ENCODE measurements around the gene THBS4. TPM values are rescaled to one million over a fixed set of nuclear protein-coding genes. Genes with fewer than 3 reads are reported as not detected.

Gene THBS4
- total RNA-seq, 1 donor from 2014 or later = 6.1 TPM

DNA sequence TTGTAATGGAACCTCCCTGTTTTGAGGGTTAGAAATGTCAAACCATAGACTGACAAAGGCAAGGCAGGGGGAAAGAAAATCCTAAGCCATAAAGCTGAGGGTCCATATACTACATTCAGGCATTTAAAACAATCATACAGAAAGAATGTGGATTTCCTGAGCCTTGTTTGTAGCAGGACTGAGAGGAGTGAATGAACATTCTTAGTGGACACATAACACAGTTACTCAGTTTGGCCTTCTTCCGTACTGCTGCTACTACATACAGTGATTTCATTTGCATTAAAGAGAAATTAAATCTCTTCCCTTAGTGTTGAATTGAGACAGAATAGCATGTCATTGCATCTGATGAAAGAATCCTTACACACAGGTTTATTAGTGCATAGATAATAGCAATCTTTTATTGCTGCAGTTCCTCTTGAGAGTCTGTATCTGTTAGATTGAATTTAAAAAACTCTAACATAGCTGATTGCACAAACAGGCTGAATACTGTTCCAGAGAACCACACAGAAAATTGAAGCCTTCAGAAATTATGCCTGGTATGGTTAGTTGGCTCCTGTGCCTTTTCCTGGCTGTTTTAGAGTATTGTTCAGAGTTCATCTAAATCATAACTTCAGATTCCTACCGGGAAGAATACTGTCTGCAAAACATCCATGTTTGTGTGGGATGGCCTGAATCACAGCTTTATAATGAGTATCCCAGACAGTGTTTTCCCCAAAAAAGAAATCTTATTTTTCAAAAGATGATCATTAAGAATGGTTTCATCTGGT lies 42.1 kb upstream of the THBS4 start:
- no peak overlapping the region for H3K27ac Mint-ChIP-seq
- no peak overlapping the region for H3K4me3 Mint-ChIP-seq (ENCODE audit: low read depth)
- H3K4me1 Mint-ChIP-seq (ENCODE audit: low read depth) = peaks cover 10% of the 10 kb centered on the region
- H3K9me3 Mint-ChIP-seq (ENCODE audit: low read depth) = peaks cover 2% of the 10 kb centered on the region
- TF ChIP-seq, protein P1, sequence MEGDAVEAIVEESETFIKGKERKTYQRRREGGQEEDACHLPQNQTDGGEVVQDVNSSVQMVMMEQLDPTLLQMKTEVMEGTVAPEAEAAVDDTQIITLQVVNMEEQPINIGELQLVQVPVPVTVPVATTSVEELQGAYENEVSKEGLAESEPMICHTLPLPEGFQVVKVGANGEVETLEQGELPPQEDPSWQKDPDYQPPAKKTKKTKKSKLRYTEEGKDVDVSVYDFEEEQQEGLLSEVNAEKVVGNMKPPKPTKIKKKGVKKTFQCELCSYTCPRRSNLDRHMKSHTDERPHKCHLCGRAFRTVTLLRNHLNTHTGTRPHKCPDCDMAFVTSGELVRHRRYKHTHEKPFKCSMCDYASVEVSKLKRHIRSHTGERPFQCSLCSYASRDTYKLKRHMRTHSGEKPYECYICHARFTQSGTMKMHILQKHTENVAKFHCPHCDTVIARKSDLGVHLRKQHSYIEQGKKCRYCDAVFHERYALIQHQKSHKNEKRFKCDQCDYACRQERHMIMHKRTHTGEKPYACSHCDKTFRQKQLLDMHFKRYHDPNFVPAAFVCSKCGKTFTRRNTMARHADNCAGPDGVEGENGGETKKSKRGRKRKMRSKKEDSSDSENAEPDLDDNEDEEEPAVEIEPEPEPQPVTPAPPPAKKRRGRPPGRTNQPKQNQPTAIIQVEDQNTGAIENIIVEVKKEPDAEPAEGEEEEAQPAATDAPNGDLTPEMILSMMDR (IDR thresholded peaks at IDR 0.05; ENCODE audit: unreplicated experiment) = no peak
- peaks cover 4% of the 10 kb centered on the region for H3K36me3 Mint-ChIP-seq (ENCODE audit: insufficient read depth)
- no peak for DNase-seq (ENCODE audit: low spot score, unreplicated experiment)
- peaks cover 10% of the 10 kb centered on the region for H3K27me3 Mint-ChIP-seq

DNA sequence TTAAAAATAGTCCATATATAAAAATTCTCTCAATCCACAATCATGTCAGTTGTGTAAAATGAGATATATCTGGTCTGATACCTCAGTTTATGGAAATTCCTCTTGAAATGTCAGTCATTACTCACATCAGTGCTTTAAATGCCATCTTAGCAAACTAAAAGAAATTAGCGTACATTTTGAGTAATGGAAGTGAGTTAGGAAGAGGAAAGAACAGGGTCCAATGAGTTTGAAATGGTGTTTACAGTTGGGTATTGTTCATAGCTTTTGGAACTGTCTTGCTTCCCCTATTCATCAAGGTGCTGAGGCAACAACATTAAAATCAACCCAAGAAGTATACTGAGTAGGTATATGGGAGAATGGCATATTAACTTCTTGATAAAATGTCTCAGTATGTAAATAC lies 35.4 kb upstream of the THBS4 start:
- no peak for DNase-seq (ENCODE audit: low spot score, unreplicated experiment)
- H3K9me3 Mint-ChIP-seq (ENCODE audit: low read depth) = no peaks in the 10 kb centered on the region
- H3K36me3 Mint-ChIP-seq (ENCODE audit: insufficient read depth) = no peaks in the 10 kb centered on the region
- peaks cover 6% of the 10 kb centered on the region for H3K27me3 Mint-ChIP-seq
- H3K4me1 Mint-ChIP-seq (ENCODE audit: low read depth) = no peaks in the 10 kb centered on the region
- no peak overlapping the region for H3K4me3 Mint-ChIP-seq (ENCODE audit: low read depth)
- TF ChIP-seq, protein P1 (IDR thresholded peaks at IDR 0.05; ENCODE audit: unreplicated experiment) = no peak
- no peak overlapping the region for H3K27ac Mint-ChIP-seq

DNA sequence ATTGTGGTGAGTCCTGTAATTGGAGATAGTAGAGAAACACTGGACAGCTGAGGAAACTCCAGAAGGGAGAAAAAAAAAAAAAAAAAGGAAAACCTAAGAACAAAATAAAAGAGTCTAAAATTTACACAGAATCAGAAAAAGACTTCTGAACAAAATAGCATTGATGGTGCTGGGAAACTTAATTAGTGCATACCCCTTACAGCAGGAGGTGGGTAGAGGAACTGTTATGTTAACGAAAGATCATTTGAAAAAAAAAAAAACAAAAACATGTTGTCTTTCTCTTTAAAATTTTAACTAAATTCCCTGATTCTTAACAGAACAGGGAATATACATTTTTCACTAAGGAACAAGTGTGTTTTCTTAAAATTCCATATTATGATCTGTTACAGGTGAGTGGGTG lies 32.5 kb upstream of the THBS4 start:
- H3K27ac Mint-ChIP-seq = no peak overlapping the region
- H3K4me3 Mint-ChIP-seq (ENCODE audit: low read depth) = no peak overlapping the region
- TF ChIP-seq, protein P1 (IDR thresholded peaks at IDR 0.05; ENCODE audit: unreplicated experiment) = no peak
- no peaks in the 10 kb centered on the region for H3K4me1 Mint-ChIP-seq (ENCODE audit: low read depth)
- DNase-seq (ENCODE audit: low spot score, unreplicated experiment) = no peak
- H3K27me3 Mint-ChIP-seq = no peaks in the 10 kb centered on the region
- peaks cover 2% of the 10 kb centered on the region for H3K36me3 Mint-ChIP-seq (ENCODE audit: insufficient read depth)
- no peaks in the 10 kb centered on the region for H3K9me3 Mint-ChIP-seq (ENCODE audit: low read depth)

DNA sequence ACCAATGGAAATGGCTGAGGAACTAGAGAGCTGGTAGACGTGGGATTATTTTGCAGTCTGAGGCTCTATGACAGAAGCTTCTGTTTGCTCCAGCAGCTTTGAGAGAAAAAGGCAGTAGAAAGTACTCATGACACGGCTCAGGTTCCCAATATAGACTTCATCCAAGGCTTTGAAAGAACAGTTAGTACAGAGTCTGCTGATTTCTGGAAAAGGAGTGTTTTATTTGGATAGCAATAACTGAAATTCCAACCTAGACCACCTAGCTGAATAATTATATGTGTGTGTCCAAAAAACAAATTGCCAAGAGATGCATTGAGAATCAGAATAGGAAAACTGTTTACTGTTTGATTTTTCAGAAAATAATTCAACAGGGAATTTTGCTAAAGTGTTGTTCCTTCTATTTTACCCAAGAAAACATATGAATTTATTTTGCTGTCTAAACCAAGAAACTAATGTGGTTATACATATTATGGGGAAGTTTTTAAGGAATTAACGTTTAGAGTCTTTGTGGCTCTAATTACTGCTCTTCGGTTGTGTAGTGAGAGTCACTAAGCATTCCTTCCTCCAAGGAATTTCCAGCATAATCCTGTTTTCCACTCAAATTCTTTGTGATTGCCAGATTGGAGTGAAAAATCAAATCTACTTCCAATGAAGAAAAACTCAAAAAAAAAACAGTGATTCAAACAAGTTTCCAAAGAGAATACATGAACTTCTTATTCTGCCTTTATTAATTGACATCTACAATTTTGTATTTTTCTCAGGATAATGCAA lies 26.0 kb upstream of the THBS4 start:
- no peaks in the 10 kb centered on the region for H3K9me3 Mint-ChIP-seq (ENCODE audit: low read depth)
- no peak overlapping the region for H3K27ac Mint-ChIP-seq
- no peaks in the 10 kb centered on the region for H3K27me3 Mint-ChIP-seq
- TF ChIP-seq, protein P1 (IDR thresholded peaks at IDR 0.05; ENCODE audit: unreplicated experiment) = no peak
- no peak for DNase-seq (ENCODE audit: low spot score, unreplicated experiment)
- H3K36me3 Mint-ChIP-seq (ENCODE audit: insufficient read depth) = peaks cover 4% of the 10 kb centered on the region
- H3K4me3 Mint-ChIP-seq (ENCODE audit: low read depth) = no peak overlapping the region
- H3K4me1 Mint-ChIP-seq (ENCODE audit: low read depth) = no peaks in the 10 kb centered on the region

DNA sequence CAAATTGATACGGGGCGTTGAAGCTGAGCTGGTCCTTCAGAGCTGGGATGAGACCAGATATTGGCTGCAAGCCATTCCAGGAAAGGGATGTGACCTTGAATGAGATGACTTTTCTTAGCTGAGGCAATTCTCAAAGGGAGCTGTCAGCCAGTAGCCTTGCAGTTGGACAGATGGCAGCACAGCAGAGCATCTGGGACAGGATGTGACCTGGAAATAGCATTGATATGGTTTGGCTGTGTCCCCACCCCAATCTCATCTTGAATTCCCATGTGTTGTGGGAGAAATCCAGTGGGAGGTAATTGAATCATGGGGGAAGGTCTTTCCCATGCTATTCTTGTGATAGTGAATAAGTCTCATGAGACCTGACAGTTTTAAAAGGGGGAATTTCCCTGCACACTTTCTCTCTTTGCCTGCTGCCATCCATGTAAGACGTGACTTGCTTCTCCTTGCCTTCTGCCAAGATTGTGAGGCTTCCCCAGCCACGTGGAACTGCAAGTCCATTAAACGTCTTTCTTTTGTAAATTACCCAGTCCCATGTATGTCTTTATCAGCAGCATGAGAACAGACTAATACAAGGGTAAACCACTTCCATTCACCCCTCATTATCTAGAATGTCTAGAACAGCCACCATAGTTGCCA lies 24.3 kb upstream of the THBS4 start:
- TF ChIP-seq, protein P1 (IDR thresholded peaks at IDR 0.05; ENCODE audit: unreplicated experiment) = no peak
- Mint-ChIP-seq H3K27me3 (no peaks in the 10 kb centered on the region), H3K27ac (no peak overlapping the region), H3K4me1 (ENCODE audit: low read depth) (no peaks in the 10 kb centered on the region), H3K9me3 (ENCODE audit: low read depth) (no peaks in the 10 kb centered on the region), H3K4me3 (ENCODE audit: low read depth) (no peak overlapping the region), H3K36me3 (ENCODE audit: insufficient read depth) (peaks cover 4% of the 10 kb centered on the region)
- no peak for DNase-seq (ENCODE audit: low spot score, unreplicated experiment)

Measured in progenitor cell of endocrine pancreas (in vitro differentiated cells).